Loucy (cell line): ENCODE data around the gene LYVE1.

Experiments used
- H2AFZ ChIP-seq: fragments of 200-600 bp; sonication (generic); 2 replicates; pipeline ENCODE4 v1.6.0; 2016; ENCODE audit warnings: antibody characterized with exemption, mild to moderate bottlenecking, low read length, moderate library complexity
- H3F3A ChIP-seq: fragments of 200-600 bp; 2 replicates; pipeline ENCODE4 v1.6.0; 2016; ENCODE audit warnings: antibody characterized with exemption, low read depth, mild to moderate bottlenecking
- H3K27me3 ChIP-seq: fragments of 200-600 bp; sonication (generic); 2 replicates; pipeline ENCODE4 v1.6.1; 2014; ENCODE audit warnings: low read length, mild to moderate bottlenecking; ENCODE audit not compliant: insufficient read depth, poor library complexity, severe bottlenecking
- H3K36me3 ChIP-seq: fragments of 200-600 bp; sonication (generic); 2 replicates; pipeline ENCODE4 v1.6.1; 2016; ENCODE audit warnings: low read length; ENCODE audit not compliant: insufficient read depth
- H3K4me1 ChIP-seq: fragments of 200-600 bp; sonication (generic); 2 replicates; pipeline ENCODE4 v1.5.1; 2014; ENCODE audit warnings: low read length, mild to moderate bottlenecking; ENCODE audit not compliant: insufficient read depth, poor library complexity, severe bottlenecking
- H3K4me2 ChIP-seq: fragments of 200-600 bp; sonication (generic); 2 replicates; pipeline ENCODE4 v1.6.0; 2014; ENCODE audit warnings: antibody characterized with exemption, low read length, low read depth, mild to moderate bottlenecking; ENCODE audit not compliant: poor library complexity, severe bottlenecking
- H3K4me3 ChIP-seq: fragments of 200-600 bp; sonication (generic); 2 replicates; pipeline ENCODE4 v1.5.1; 2014; ENCODE audit warnings: low read length, mild to moderate bottlenecking, mixed read lengths; ENCODE audit not compliant: poor library complexity, severe bottlenecking
- H3K79me2 ChIP-seq: fragments of 200-600 bp; sonication (generic); 2 replicates; pipeline ENCODE4 v1.6.1; 2014; ENCODE audit warnings: low read length; ENCODE audit not compliant: insufficient read depth
- H3K9ac ChIP-seq: fragments of 200-600 bp; sonication (generic); 2 replicates; pipeline ENCODE4 v1.6.0; 2014; ENCODE audit warnings: mild to moderate bottlenecking, low read depth, low read length, moderate library complexity; ENCODE audit not compliant: poor library complexity, severe bottlenecking
- H3K9me2 ChIP-seq: fragments of 200-600 bp; sonication (generic); replicated peaks from 2 replicates; pipeline ENCODE4 v1.6.1; 2016; ENCODE audit warnings: low read depth, low read length, mixed read lengths
- H3K9me3 ChIP-seq: fragments of 200-600 bp; sonication (generic); 2 replicates; pipeline ENCODE4 v1.6.1; 2014; ENCODE audit warnings: mild to moderate bottlenecking, antibody characterized with exemption, low read length, low read depth; ENCODE audit not compliant: insufficient read depth
- H4K20me1 ChIP-seq: fragments of 200-600 bp; sonication (generic); 2 replicates; pipeline ENCODE4 v1.6.0; 2014; ENCODE audit warnings: antibody characterized with exemption, low read length, mild to moderate bottlenecking; ENCODE audit not compliant: insufficient read depth, poor library complexity, severe bottlenecking
- EZH2phosphoT487 ChIP-seq: fragments of 200-600 bp; IDR thresholded peaks from 2 replicates; pipeline ENCODE4 v1.6.1; 2018; ENCODE audit warnings: antibody characterized with exemption, mild to moderate bottlenecking, moderate library complexity, borderline replicate concordance
- TF ChIP-seq, protein P1 (sequence below): fragments of 200-600 bp; sonication (generic); conservative IDR thresholded peaks from 2 replicates; pipeline ENCODE4 v1.5.1; 2014; ENCODE audit warnings: mild to moderate bottlenecking, antibody characterized with exemption, low read length

The LYVE1 gene

DNA sequence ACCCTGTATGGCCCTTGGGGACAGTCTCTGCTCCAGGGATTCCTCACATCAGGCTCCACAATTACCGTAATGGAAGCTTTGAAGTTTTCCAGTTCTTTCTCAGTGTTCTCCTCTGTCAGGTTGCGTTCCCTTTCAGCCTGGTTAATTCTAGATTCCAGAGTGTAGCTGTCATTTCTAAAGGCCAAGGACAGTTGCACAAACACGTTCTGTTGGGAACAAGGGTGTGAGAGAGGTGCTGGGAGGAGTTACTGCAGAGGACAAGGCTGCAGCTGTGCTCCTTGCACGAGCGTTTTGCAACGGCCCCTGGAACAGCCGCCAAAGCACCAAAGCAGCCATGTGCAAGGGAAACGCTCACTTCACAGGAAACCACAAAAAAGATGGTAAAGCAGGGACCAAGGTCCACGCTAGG is 35.9 kb upstream of the LYVE1 start:
- TF ChIP-seq, protein P1, sequence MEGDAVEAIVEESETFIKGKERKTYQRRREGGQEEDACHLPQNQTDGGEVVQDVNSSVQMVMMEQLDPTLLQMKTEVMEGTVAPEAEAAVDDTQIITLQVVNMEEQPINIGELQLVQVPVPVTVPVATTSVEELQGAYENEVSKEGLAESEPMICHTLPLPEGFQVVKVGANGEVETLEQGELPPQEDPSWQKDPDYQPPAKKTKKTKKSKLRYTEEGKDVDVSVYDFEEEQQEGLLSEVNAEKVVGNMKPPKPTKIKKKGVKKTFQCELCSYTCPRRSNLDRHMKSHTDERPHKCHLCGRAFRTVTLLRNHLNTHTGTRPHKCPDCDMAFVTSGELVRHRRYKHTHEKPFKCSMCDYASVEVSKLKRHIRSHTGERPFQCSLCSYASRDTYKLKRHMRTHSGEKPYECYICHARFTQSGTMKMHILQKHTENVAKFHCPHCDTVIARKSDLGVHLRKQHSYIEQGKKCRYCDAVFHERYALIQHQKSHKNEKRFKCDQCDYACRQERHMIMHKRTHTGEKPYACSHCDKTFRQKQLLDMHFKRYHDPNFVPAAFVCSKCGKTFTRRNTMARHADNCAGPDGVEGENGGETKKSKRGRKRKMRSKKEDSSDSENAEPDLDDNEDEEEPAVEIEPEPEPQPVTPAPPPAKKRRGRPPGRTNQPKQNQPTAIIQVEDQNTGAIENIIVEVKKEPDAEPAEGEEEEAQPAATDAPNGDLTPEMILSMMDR, result no peak
- TF ChIP-seq EZH2phosphoT487, result no peak
- Histone ChIP-seq H3K36me3 (no peaks in the 10 kb centered on the region), H4K20me1 (no peaks in the 10 kb centered on the region), H3K27me3 (no peaks in the 10 kb centered on the region), H3K79me2 (no peaks in the 10 kb centered on the region), H3F3A (no peaks in the 10 kb centered on the region), H3K9ac (peak overlapping the region; percentile 71), H3K4me2 (peak overlapping the region; percentile 40), H3K4me3 (peak overlapping the region; percentile 7), H3K9me3 (no peaks in the 10 kb centered on the region), H3K4me1 (peaks cover 55% of the 10 kb centered on the region), H2AFZ (peak overlapping the region; percentile 10; the same call in 1 of the 2 replicates), H3K9me2 (no peaks in the 10 kb centered on the region)

DNA sequence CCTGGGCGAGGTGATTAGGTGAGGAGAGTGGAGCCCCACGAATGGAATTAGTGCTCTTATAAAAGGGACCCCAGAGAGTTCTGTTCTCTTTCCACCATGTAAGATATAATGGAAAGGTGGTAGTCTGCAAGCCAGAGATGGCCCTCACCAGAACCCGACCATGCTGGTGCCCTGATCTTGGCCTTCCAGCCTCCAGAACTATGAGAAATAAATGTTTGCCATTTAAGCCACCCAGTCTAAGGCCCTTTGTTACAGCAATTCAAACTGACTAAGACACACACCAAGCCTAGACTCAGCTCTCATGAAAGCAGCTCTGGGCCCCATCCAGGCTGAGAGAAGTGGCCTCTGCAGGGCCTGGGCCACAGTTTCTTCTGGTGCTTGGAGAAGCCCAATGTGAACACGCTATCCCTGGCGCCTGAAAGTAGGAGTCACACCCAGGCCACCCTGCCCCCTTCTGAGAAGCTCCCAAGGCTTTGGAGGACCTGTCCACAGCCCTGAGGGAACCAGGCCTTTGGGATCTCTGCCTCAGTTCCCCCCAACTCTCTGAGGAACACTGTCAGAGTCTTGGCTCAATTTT is 35.3 kb upstream of the LYVE1 start:
- no peaks in the 10 kb centered on the region for H3F3A ChIP-seq
- no peaks in the 10 kb centered on the region for H3K27me3 ChIP-seq
- peak overlapping the region; percentile 40 for H3K4me2 ChIP-seq
- peaks cover 55% of the 10 kb centered on the region for H3K4me1 ChIP-seq
- peak overlapping the region; percentile 10; the same call in 1 of the 2 replicates for H2AFZ ChIP-seq
- H3K9me2 ChIP-seq, result no peaks in the 10 kb centered on the region
- TF ChIP-seq, protein P1, result no peak
- TF ChIP-seq EZH2phosphoT487, result no peak
- H3K79me2 ChIP-seq, result no peaks in the 10 kb centered on the region
- no peaks in the 10 kb centered on the region for H3K9me3 ChIP-seq
- H3K4me3 ChIP-seq, result peak overlapping the region; percentile 7
- H3K9ac ChIP-seq, result peak overlapping the region; percentile 71
- no peaks in the 10 kb centered on the region for H4K20me1 ChIP-seq
- no peaks in the 10 kb centered on the region for H3K36me3 ChIP-seq

DNA sequence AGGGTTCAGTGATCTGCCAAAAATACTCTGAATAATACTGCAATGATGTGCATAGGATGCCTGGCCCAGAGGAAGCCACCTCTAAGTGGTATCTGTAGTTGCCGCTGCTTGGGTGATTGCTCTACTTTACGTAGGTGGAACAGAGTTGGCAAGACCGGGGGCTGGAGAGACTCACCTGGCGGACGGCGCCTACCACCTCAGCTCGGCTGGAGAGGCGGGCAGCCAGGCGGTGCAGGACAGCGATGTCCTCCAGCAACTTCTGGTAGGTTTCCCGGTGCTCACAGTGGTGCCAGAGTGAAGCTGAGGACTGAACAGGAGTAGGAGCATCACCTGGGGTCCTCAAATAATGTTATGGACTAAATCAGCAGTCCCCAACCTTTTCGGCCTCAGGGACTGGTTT is 34.5 kb upstream of the LYVE1 start:
- no peaks in the 10 kb centered on the region for H3K79me2 ChIP-seq
- H3K9ac ChIP-seq, result no peak overlapping the region
- no peaks in the 10 kb centered on the region for H4K20me1 ChIP-seq
- H3F3A ChIP-seq, result no peaks in the 10 kb centered on the region
- no peaks in the 10 kb centered on the region for H3K36me3 ChIP-seq
- H2AFZ ChIP-seq, result no peak overlapping the region
- H3K27me3 ChIP-seq, result no peaks in the 10 kb centered on the region
- TF ChIP-seq, protein P1, result no peak
- TF ChIP-seq EZH2phosphoT487, result no peak
- no peak overlapping the region for H3K4me2 ChIP-seq
- H3K4me1 ChIP-seq, result peaks cover 53% of the 10 kb centered on the region
- no peaks in the 10 kb centered on the region for H3K9me3 ChIP-seq
- H3K4me3 ChIP-seq, result no peak overlapping the region
- no peaks in the 10 kb centered on the region for H3K9me2 ChIP-seq
